HCT116 (cell line): ENCODE results near the gene DMRTC1. TPM values are rescaled to one million over a fixed set of nuclear protein-coding genes. Genes with fewer than 3 reads are reported as not detected.
"Not testable (repeated sequence)": the region's sequence is repeated elsewhere in the genome, so short reads cannot be mapped to it uniquely, and the experiment has no call there.

Experiments
- ATAC-seq: fragments of 200-7000 bp; cut with Tn5 transposase; 2 replicates; pipeline ENCODE4 v1.9.1; 2020; ENCODE audit warnings: mild to moderate bottlenecking, moderate library complexity
- Bru-seq: library from RNA; stranded (reverse); fragments of 400-500 nt; gene quantifications from one replicate; lab custom pipeline; 2021; lab: Mats Ljungman, UMichigan
- BruChase-seq, 2 experiments: library from RNA; stranded (reverse); fragments of 400-500 nt; gene quantifications; one replicate each; lab custom pipeline; 2021; lab: Mats Ljungman, UMichigan
- BruUV-seq: library from RNA; stranded (reverse); fragments of 400-500 nt; replicated peaks from 2 replicates; lab custom pipeline; 2021; lab: Mats Ljungman, UMichigan
- CTCF ChIA-PET: fragments of 300-600 bp; sonication (Branson Sonifier 250); formaldehyde crosslinking; loops from one replicate; lab custom pipeline; 2021; ENCODE audit warnings: antibody characterized with exemption; lab: Charles Lee
- POLR2A ChIA-PET: fragments of 300-600, 350-600 bp; sonication (Branson Sonifier 250); formaldehyde crosslinking; loops from one replicate; lab custom pipeline; 2021; ENCODE audit warnings: antibody characterized with exemption; lab: Charles Lee
- RAD21 ChIA-PET, 2 experiments: fragments of 300-600 bp; sonication (Branson Sonifier 250); formaldehyde crosslinking; loops; one replicate each; lab custom pipeline; 2023; ENCODE audit warnings: low total read pairs in 2 of 2; ENCODE audit not compliant: uncharacterized antibody in 2 of 2, unreplicated experiment in 2 of 2, low non-redundant PET in 1 of 2; lab: Charles Lee
- DNase-seq: peaks from one replicate; pipeline ENCODE4 v3.0.0-alpha.2; 2010; ENCODE audit warnings: low read depth, low spot score
- H2AFZ ChIP-seq: fragments of 200-600 bp; shearing (Covaris generic), sonication (generic); 2 replicates; pipeline ENCODE4 v1.6.1; 2017; ENCODE audit warnings: low read depth, mixed run types, mixed read lengths, antibody characterized with exemption, low read length; ENCODE audit not compliant: poor library complexity, severe bottlenecking
- H3K27ac ChIP-seq: 2 replicates; pipeline ENCODE4 v1.5.1; 2012; ENCODE audit warnings: low read depth, low read length
- H3K27me3 ChIP-seq: fragments of 200-600 bp; sonication (generic); 2 replicates; pipeline ENCODE4 v1.6.1; 2016; ENCODE audit warnings: mixed run types, low read length, mixed read lengths; ENCODE audit not compliant: insufficient read depth
- H3K36me3 ChIP-seq, 2 experiments: fragments of 200-500 bp in 1 of 2; fragments of 200-600 bp in 1 of 2; sonication (Bioruptor generic) in 1 of 2; sonication (generic) in 1 of 2; 2 replicates each; pipeline versions ENCODE4 v1.5.1 to v1.6.1; 2014 to 2016; ENCODE audit warnings: low read length in 2 of 2, inconsistent platforms in 1 of 2, mixed read lengths in 1 of 2, mixed run types in 1 of 2; ENCODE audit not compliant: insufficient read depth in 2 of 2, control insufficient read depth in 1 of 2
- H3K4me1 ChIP-seq, 2 experiments: fragments of 200-600 bp in 1 of 2; sonication (generic) in 1 of 2; 2 replicates each; pipeline versions ENCODE4 v1.5.1 to v1.6.1; 2012 to 2017; ENCODE audit warnings: low read length in 2 of 2, inconsistent platforms in 1 of 2, mild to moderate bottlenecking in 1 of 2, mixed read lengths in 1 of 2, mixed run types in 1 of 2, moderate library complexity in 1 of 2; ENCODE audit not compliant: insufficient read depth in 2 of 2, control insufficient read depth in 1 of 2
- H3K4me2 ChIP-seq: fragments of 200-600 bp; sonication (generic); 2 replicates; pipeline ENCODE4 v1.6.1; 2017; ENCODE audit warnings: mixed run types, low read length, mixed read lengths
- H3K4me3 ChIP-seq, 2 experiments: fragments of 200-600 bp in 1 of 2; sonication (generic) in 1 of 2; replicated peaks in 1 of 2; 2 replicates each; pipeline ENCODE4 v1.5.1; 2011 to 2016; ENCODE audit warnings: low read length in 2 of 2, control low read depth in 1 of 2, low read depth in 1 of 2, mild to moderate bottlenecking in 1 of 2, mixed read lengths in 1 of 2, mixed run types in 1 of 2
- H3K79me2 ChIP-seq: fragments of 200-600 bp; sonication (generic); 2 replicates; pipeline ENCODE4 v1.6.1; 2017; ENCODE audit warnings: mild to moderate bottlenecking, mixed run types, low read length, moderate library complexity, mixed read lengths; ENCODE audit not compliant: insufficient read depth
- H3K9ac ChIP-seq: fragments of 200-600 bp; sonication (generic); 2 replicates; pipeline ENCODE4 v1.6.1; 2016; ENCODE audit warnings: low read length, mixed read lengths
- H3K9me2 ChIP-seq: fragments of 200-600 bp; sonication (generic), shearing (Covaris generic); 2 replicates; pipeline ENCODE4 v1.6.1; 2017; ENCODE audit warnings: mixed run types, mild to moderate bottlenecking, moderate library complexity; ENCODE audit not compliant: insufficient read depth
- H3K9me3 ChIP-seq, 2 experiments: fragments of 200-500 bp in 1 of 2; fragments of 200-600 bp in 1 of 2; sonication (Bioruptor generic) in 1 of 2; sonication (generic) in 1 of 2; 2 replicates each; pipeline ENCODE4 v1.6.1; 2014 to 2017; ENCODE audit warnings: low read length in 2 of 2, mixed read lengths in 2 of 2, inconsistent platforms in 1 of 2, low read depth in 1 of 2, mild to moderate bottlenecking in 1 of 2, mixed run types in 1 of 2, moderate library complexity in 1 of 2; ENCODE audit not compliant: control insufficient read depth in 1 of 2, insufficient read depth in 1 of 2
- H4K20me1 ChIP-seq: fragments of 200-600 bp; sonication (generic), shearing (Covaris generic); 2 replicates; pipeline ENCODE4 v1.6.1; 2017; ENCODE audit warnings: mixed run types, mild to moderate bottlenecking, moderate library complexity; ENCODE audit not compliant: insufficient read depth
- intact Hi-C: fragments of 100-400 bp; cut with micrococcal nuclease; formaldehyde crosslinking; loops from 2 replicates; pipeline ENCODE4 v1.10.0; 2022
- long read RNA-seq: library from polyadenylated mRNA; unstranded; transcript quantifications from one replicate; pipeline ENCODE4 v2.0.0, GENCODE V29; 2021; ENCODE audit not compliant: unreplicated experiment
- polyA plus RNA-seq: library from polyadenylated mRNA; unstranded; fragments of >200 nt; gene quantifications from 2 replicates; pipeline ENCODE4 v1.2.1, GENCODE V29; 2012; ENCODE audit warnings: missing spikeins
- total RNA-seq: library from RNA; stranded (reverse); gene quantifications from one replicate; pipeline ENCODE4 v1.2.1, GENCODE V29; 2021; ENCODE audit not compliant: unreplicated experiment

The DMRTC1 gene, protein sequence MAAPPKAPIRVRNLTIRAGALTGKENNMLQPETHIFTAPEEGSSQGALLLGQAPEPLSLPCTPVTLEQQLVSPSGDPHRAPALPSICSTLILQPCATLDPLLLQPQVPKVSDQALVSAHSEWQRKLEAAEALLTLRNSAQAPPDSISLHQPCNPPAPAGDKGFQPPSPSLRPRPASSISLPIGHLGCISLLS
- total RNA-seq (not detected), Bru-seq, nascent RNA (not detected), BruChase-seq, experiment 1, labeled RNA remaining after a 6-hour chase (not detected), BruChase-seq, experiment 2, labeled RNA remaining after a 2-hour chase (not detected)
- not detected in 2 replicates for polyA plus RNA-seq
- long read RNA-seq = 0 reads

DNA sequence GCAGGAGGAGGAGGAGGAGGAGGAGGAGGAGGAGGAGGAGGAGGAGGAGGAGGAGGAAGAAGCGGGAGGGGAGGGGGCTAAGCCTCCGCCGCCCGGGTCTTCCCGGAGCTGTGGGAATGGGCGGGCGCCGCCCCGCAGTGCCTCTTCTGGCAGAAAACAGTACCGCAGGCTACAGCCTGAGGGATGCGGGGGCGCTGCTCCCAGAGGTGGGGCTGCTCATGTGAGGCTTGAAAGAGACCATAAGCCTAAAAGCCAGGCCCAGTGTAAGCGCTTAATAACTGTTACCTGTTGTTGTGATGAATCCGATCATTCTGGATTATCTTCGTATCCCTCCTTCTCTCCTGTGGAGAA lies at the start of gene DMRTC1:
Gene DMRTC1 (minus strand): TSS at position 19 of the 351 bp plus-strand sequence. CDS start 68,143 bp downstream, outside the sequence.
- H2AFZ ChIP-seq, DNase-seq, H4K20me1 ChIP-seq, RAD21 ChIA-PET, H3K27me3 ChIP-seq, H3K4me1 ChIP-seq, H3K4me2 ChIP-seq, intact Hi-C loops, H3K9ac ChIP-seq, H3K27ac ChIP-seq, POLR2A ChIA-PET, H3K9me2 ChIP-seq, CTCF ChIA-PET, H3K36me3 ChIP-seq, H3K9me3 ChIP-seq, BruUV-seq, H3K4me3 ChIP-seq, H3K79me2 ChIP-seq: not testable (repeated sequence)
- ATAC-seq = peak; percentile 93

DNA sequence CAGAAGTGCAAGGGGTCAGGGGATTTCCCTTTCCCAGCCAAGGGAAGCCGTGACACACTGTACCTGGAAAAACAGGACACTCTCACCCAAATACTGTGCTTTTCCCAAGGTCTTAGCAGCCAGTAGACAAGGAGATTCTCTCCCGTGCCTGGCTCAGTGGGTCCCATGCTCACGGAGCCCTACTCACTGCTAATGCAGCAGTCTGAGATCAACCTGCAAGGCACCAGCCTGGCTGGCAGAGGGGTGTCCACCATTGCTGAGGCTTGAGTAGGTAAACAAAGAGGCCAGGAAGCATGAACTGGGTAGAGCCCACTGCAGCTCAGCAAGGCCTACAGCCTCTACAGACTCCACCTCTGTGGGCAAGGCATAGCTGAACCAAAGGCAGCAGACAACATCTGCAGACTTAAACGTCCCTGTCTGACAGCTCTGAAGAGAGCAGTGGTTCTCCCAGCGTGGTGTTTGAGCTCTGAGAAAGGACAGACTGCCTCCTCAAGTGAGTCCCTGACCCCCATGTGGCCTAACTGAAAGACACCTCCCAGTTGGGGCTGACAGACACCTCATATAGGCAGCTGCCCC lies 37.3 kb upstream of the DMRTC1 start:
- H3K9me2 ChIP-seq, intact Hi-C loops, POLR2A ChIA-PET, BruUV-seq, H3K27ac ChIP-seq, H2AFZ ChIP-seq, H3K4me3 ChIP-seq, H4K20me1 ChIP-seq, H3K4me1 ChIP-seq, H3K36me3 ChIP-seq, H3K79me2 ChIP-seq, H3K4me2 ChIP-seq, RAD21 ChIA-PET, H3K9me3 ChIP-seq, DNase-seq, H3K27me3 ChIP-seq, CTCF ChIA-PET, ATAC-seq, H3K9ac ChIP-seq: not testable (repeated sequence)

DNA sequence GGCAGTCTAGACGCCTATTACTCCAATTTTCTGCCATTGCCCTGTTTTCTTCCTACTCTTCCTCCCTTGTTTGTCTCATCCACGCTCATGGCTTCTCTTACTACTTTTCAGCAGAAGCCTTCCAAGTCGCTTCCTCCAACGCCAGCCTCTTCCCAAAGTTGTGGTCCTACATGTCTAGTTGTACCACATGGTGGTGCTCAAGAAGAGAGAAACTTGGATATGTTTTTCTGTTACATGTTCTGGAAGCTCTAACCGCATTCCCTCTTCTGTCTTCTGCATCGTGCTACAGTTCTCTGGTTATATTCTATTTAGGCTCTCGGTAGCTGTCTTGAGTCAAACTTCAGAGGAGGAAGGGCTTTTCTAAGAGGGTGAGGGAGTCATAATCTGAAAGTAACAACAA lies 31.2 kb upstream of the DMRTC1 start:
- DNase-seq, H2AFZ ChIP-seq, H4K20me1 ChIP-seq, H3K27me3 ChIP-seq, H3K79me2 ChIP-seq, H3K4me1 ChIP-seq, H3K9me3 ChIP-seq, H3K9me2 ChIP-seq, H3K9ac ChIP-seq, RAD21 ChIA-PET, CTCF ChIA-PET, H3K36me3 ChIP-seq, BruUV-seq, intact Hi-C loops, H3K4me3 ChIP-seq, H3K27ac ChIP-seq, ATAC-seq, POLR2A ChIA-PET, H3K4me2 ChIP-seq: not testable (repeated sequence)

DNA sequence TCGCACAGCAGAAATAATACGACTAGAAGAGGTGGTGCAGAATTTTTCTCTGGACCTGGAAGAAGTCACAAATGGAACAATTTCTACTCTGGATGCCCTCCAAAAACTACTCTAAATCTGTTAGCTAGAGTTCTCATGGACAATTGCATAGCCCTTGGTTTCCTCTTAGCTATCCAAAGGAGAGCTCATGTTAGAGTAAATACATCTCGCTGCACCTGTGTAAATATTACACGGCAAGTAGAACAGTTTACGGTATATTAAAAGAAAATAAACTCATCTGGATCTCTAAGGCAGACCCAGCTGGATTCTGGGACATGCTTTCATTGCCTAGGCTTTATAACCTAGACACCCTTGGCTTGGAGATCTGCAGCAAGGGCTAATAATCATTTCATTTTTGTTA lies 28.2 kb upstream of the DMRTC1 start:
- DNase-seq, H3K9me3 ChIP-seq, H3K4me3 ChIP-seq, RAD21 ChIA-PET, H3K9me2 ChIP-seq, H3K79me2 ChIP-seq, BruUV-seq, H3K27me3 ChIP-seq, intact Hi-C loops, H3K9ac ChIP-seq, H2AFZ ChIP-seq, H4K20me1 ChIP-seq, CTCF ChIA-PET, H3K4me1 ChIP-seq, POLR2A ChIA-PET, ATAC-seq, H3K27ac ChIP-seq, H3K4me2 ChIP-seq, H3K36me3 ChIP-seq: not testable (repeated sequence)
